OCI-LY7 (cell line): ENCODE results near the gene SCAF1.

Experiments used
- CTCF ChIP-seq: fragments of 200-600 bp; sonication (generic); conservative IDR thresholded peaks from 2 replicates; pipeline ENCODE4 v1.5.1; 2014; ENCODE audit warnings: mild to moderate bottlenecking, antibody characterized with exemption, low read length, moderate library complexity, mixed read lengths
- EZH2phosphoT487 ChIP-seq: fragments of 200-600 bp; sonication (generic); IDR thresholded peaks from 2 replicates; pipeline ENCODE4 v1.6.1; 2018; ENCODE audit warnings: low read depth, borderline replicate concordance, mild to moderate bottlenecking, mixed run types, antibody characterized with exemption, low read length, moderate library complexity, mixed read lengths

- TF ChIP-seq CTCF (no peak), EZH2phosphoT487 (no peak)
Observed at GRCh38 chr19:49629659-49630058, 12.3 kb upstream of the SCAF1 start.
